Measurements from ENCODE around the gene NIPAL4. TPM values are rescaled to one million over a fixed set of nuclear protein-coding genes. Genes with fewer than 3 reads are reported as not detected.

NIPAL4 gene
- total RNA-seq, 2 donors from 2014 or later = 3.1 to 5.9 TPM

DNA sequence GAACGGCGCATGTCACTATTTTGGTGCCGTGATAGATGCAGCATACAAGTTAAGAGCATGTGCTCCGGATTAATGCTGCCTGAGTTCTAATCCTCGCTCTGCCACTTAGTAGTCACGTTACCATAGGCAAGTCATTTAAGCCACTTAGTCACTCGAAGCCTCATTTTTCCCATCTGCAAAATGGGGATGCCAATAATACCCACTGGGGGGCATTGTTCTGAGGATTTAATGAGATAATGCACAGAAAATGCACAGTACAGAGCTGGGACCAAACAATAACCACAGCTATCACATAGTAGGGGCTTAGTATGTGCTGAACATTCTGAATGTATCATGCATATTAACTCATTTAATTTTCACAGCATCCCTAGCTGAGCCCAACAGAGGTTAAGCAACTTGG, 9.1 kb downstream of the NIPAL4 start:
- no peak overlapping the region for H3K27ac Mint-ChIP-seq
- no peak for ATAC-seq (replicated peaks in 1 of 2)
- no peak overlapping the region for H3K4me3 Mint-ChIP-seq

GRCh38 chr5:157469687-157470086, 9.7 kb downstream of the NIPAL4 start:
- no peak for ATAC-seq (replicated peaks in 1 of 2)
- no peak for DNase-seq
- Mint-ChIP-seq H3K27me3 (ENCODE audit: low read depth) (peaks cover 9% of the 10 kb centered on the region), H3K4me3 (no peak overlapping the region), H3K9me3 (no peaks in the 10 kb centered on the region), H3K27ac (peak overlapping the region; percentile 33), H3K36me3 (ENCODE audit: insufficient read depth in 2 of 2) (peaks cover 5 to 7% of the 10 kb centered on the region in 2 donors), H3K4me1 (ENCODE audit: low read depth) (peaks cover 20% of the 10 kb centered on the region)

More for the DNA sequence above, 9.1 kb downstream of the NIPAL4 start:
- H3K36me3 Mint-ChIP-seq (ENCODE audit: insufficient read depth in 2 of 2) = peaks cover 6 to 7% of the 10 kb centered on the region in 2 donors
- no peaks in the 10 kb centered on the region for H3K9me3 Mint-ChIP-seq
- no peak for DNase-seq
- peaks cover 26% of the 10 kb centered on the region for H3K4me1 Mint-ChIP-seq (ENCODE audit: low read depth)
- H3K27me3 Mint-ChIP-seq (ENCODE audit: low read depth) = peaks cover 9% of the 10 kb centered on the region

- Mint-ChIP-seq H3K36me3 (ENCODE audit: insufficient read depth in 2 of 2) (peaks cover 5 to 7% of the 10 kb centered on the region in 2 donors), H3K9me3 (no peaks in the 10 kb centered on the region), H3K4me3 (no peak overlapping the region), H3K27me3 (ENCODE audit: low read depth) (peaks cover 9% of the 10 kb centered on the region), H3K4me1 (ENCODE audit: low read depth) (peaks cover 10% of the 10 kb centered on the region), H3K27ac (peak overlapping the region; percentile 26)
- no peak for ATAC-seq (replicated peaks in 1 of 2)
- no peak for DNase-seq
Measured at GRCh38 chr5:157470631-157471030, 10.6 kb downstream of the NIPAL4 start.

- no peaks in the 10 kb centered on the region for H3K4me1 Mint-ChIP-seq (ENCODE audit: low read depth)
- no peaks in the 10 kb centered on the region for H3K27me3 Mint-ChIP-seq (ENCODE audit: low read depth)
- peaks cover 5 to 6% of the 10 kb centered on the region in 2 donors for H3K36me3 Mint-ChIP-seq (ENCODE audit: insufficient read depth in 2 of 2)
- DNase-seq (peak; percentile 34 to 38), ATAC-seq (replicated peaks in 1 of 2) (peak in 1 of 2 donors; percentile 52)
- H3K4me3 Mint-ChIP-seq = no peak overlapping the region
- no peak overlapping the region for H3K27ac Mint-ChIP-seq
- H3K9me3 Mint-ChIP-seq = no peaks in the 10 kb centered on the region
Measured at GRCh38 chr5:157471709-157472108, 11.7 kb downstream of the NIPAL4 start.

DNA sequence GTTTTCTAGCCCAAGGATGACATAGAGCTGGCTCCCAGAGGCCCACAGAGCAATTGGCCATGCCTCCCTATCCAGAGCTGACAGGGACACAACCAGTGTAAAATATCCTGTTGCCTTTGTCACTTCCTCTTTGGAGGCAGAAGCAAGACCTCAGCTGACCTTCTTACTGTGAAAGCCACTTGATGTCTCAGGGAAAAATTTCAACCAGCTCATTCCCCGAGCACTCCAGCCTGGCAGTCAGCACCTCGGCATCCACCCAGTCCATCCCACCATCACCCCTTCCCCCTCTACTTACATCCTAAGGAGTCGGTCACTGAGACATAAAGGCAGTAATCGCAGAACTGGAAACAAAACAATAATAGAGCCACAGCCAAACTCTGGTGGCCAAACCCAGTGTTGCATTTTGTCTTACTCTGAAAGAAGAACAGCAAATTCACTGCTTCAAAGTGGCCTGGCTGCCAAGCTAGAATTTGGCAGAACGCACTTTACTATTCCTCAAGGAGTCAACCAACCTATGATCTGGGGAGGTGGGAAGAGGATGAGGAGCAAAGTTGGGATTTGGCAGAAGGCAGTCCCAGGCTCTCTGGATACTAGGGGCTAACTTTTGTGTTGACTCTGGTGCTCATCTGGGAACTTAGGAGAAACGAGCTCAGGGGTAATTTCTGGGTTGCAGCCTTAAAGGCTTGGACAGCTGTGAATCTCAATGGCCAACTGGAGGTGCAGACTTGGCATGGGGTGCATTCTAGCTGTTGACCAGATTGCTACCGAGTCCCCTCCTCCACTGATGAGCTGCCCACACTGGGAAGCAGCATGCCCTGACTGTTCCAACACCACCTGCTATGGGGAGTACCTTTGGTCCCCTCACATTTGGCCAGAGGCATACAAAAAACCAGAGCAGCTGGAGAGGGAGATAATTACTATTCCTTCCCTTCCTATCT, 13.6 kb downstream of the NIPAL4 start:
- Mint-ChIP-seq H3K27ac (peak overlapping the region; percentile 66), H3K27me3 (ENCODE audit: low read depth) (no peaks in the 10 kb centered on the region), H3K9me3 (no peaks in the 10 kb centered on the region), H3K4me3 (no peak overlapping the region), H3K4me1 (ENCODE audit: low read depth) (peaks cover under 1% of the 10 kb centered on the region), H3K36me3 (ENCODE audit: insufficient read depth in 2 of 2) (peaks cover 5 to 8% of the 10 kb centered on the region in 2 donors)
- DNase-seq = no peak
- no peak for ATAC-seq (replicated peaks in 1 of 2)

GRCh38 chr5:157475432-157475831, 15.4 kb downstream of the NIPAL4 start:
- no peak for DNase-seq
- Mint-ChIP-seq H3K27me3 (ENCODE audit: low read depth) (no peaks in the 10 kb centered on the region), H3K27ac (peak overlapping the region; percentile 74), H3K4me3 (no peak overlapping the region), H3K9me3 (no peaks in the 10 kb centered on the region), H3K36me3 (ENCODE audit: insufficient read depth in 2 of 2) (peaks cover 8 to 10% of the 10 kb centered on the region in 2 donors), H3K4me1 (ENCODE audit: low read depth) (peaks cover 15% of the 10 kb centered on the region)
- ATAC-seq (replicated peaks in 1 of 2) = no peak

- DNase-seq (peak; percentile 33 to 52), ATAC-seq (replicated peaks in 1 of 2) (peak; percentile 38 to 67)
- H3K27ac Mint-ChIP-seq = peak overlapping the region; percentile 86
- no peaks in the 10 kb centered on the region for H3K9me3 Mint-ChIP-seq
- H3K4me3 Mint-ChIP-seq = no peak overlapping the region
- peaks cover 11 to 12% of the 10 kb centered on the region in 2 donors for H3K36me3 Mint-ChIP-seq (ENCODE audit: insufficient read depth in 2 of 2)
- no peaks in the 10 kb centered on the region for H3K27me3 Mint-ChIP-seq (ENCODE audit: low read depth)
- peaks cover 15% of the 10 kb centered on the region for H3K4me1 Mint-ChIP-seq (ENCODE audit: low read depth)
Measured at GRCh38 chr5:157476702-157477408, 16.8 kb downstream of the NIPAL4 start.

- no peak for ATAC-seq (replicated peaks in 1 of 2)
- Mint-ChIP-seq H3K27me3 (ENCODE audit: low read depth) (no peaks in the 10 kb centered on the region), H3K36me3 (ENCODE audit: insufficient read depth in 2 of 2) (peaks cover 9 to 12% of the 10 kb centered on the region in 2 donors), H3K4me3 (no peak overlapping the region), H3K4me1 (ENCODE audit: low read depth) (peaks cover 15% of the 10 kb centered on the region), H3K27ac (peak overlapping the region; percentile 45), H3K9me3 (no peaks in the 10 kb centered on the region)
- DNase-seq = no peak
Measured at GRCh38 chr5:157477814-157478494, 17.9 kb downstream of the NIPAL4 start.

DNA sequence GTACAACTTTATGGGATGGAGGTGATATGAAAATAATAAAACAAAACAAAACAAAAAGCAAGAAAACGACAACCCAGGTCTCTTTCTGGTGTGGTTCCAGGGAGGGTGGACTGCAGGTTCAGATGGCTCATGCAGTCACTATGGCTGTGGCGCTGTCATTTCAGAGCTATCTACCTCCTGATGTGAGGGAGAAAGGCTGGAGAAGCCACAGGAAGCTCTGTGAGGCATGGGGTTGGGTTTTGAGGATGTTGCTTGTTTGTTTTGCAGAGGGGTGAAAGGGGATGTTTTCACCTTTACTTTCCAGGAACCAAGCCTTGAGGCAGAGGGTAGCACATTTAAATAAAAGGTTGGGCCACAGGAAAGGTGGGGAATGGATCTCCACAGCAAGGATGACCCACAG, 18.7 kb downstream of the NIPAL4 start:
- Mint-ChIP-seq H3K9me3 (no peaks in the 10 kb centered on the region), H3K27me3 (ENCODE audit: low read depth) (no peaks in the 10 kb centered on the region), H3K4me1 (ENCODE audit: low read depth) (peaks cover 15% of the 10 kb centered on the region), H3K36me3 (ENCODE audit: insufficient read depth in 2 of 2) (peaks cover 9 to 12% of the 10 kb centered on the region in 2 donors), H3K4me3 (no peak overlapping the region), H3K27ac (peak overlapping the region; percentile 45)
- DNase-seq = no peak
- ATAC-seq (replicated peaks in 1 of 2) = no peak

GRCh38 chr5:157479166-157479565, 19.2 kb downstream of the NIPAL4 start:
- peaks cover 12% of the 10 kb centered on the region in 2 donors for H3K36me3 Mint-ChIP-seq (ENCODE audit: insufficient read depth in 2 of 2)
- no peak for DNase-seq
- no peaks in the 10 kb centered on the region for H3K9me3 Mint-ChIP-seq
- peak overlapping the region; percentile 22 for H3K27ac Mint-ChIP-seq
- peaks cover 15% of the 10 kb centered on the region for H3K4me1 Mint-ChIP-seq (ENCODE audit: low read depth)
- no peak overlapping the region for H3K4me3 Mint-ChIP-seq
- no peak for ATAC-seq (replicated peaks in 1 of 2)
- no peaks in the 10 kb centered on the region for H3K27me3 Mint-ChIP-seq (ENCODE audit: low read depth)

- H3K27ac Mint-ChIP-seq = peak overlapping the region; percentile 64
- H3K36me3 Mint-ChIP-seq (ENCODE audit: insufficient read depth in 2 of 2) = peaks cover 12 to 13% of the 10 kb centered on the region in 2 donors
Measured at GRCh38 chr5:157479612-157480510, 19.8 kb downstream of the NIPAL4 start.

GRCh38 chr5:157481265-157481664, 21.3 kb downstream of the NIPAL4 start:
- H3K36me3 Mint-ChIP-seq (ENCODE audit: insufficient read depth in 2 of 2) = peaks cover 16% of the 10 kb centered on the region in 2 donors
- H3K9me3 Mint-ChIP-seq = no peaks in the 10 kb centered on the region
- no peak overlapping the region for H3K27ac Mint-ChIP-seq
- no peaks in the 10 kb centered on the region for H3K27me3 Mint-ChIP-seq (ENCODE audit: low read depth)
- no peak for ATAC-seq (replicated peaks in 1 of 2)
- H3K4me1 Mint-ChIP-seq (ENCODE audit: low read depth) = peaks cover 15% of the 10 kb centered on the region
- no peak overlapping the region for H3K4me3 Mint-ChIP-seq
- DNase-seq = no peak

More at GRCh38 chr5:157479612-157480510, 19.8 kb downstream of the NIPAL4 start:
- Mint-ChIP-seq H3K27me3 (ENCODE audit: low read depth) (no peaks in the 10 kb centered on the region), H3K9me3 (no peaks in the 10 kb centered on the region), H3K4me1 (ENCODE audit: low read depth) (peaks cover 15% of the 10 kb centered on the region), H3K4me3 (no peak overlapping the region)
- DNase-seq = no peak
- peak in 1 of 2 donors; percentile 19 for ATAC-seq (replicated peaks in 1 of 2)

All from activated T-cell treated with anti-CD3 and anti-CD28 coated beads, Interleukin-2, amount 50 U/mL, for 72 hours (primary cell).